Natural killer cell treated with Interleukin-12 subunit alpha and Interleukin-12 subunit beta and Interleukin-15 and Interleukin-18, amount 100 ng/mL, for 72 hours (primary cell): ENCODE results near the gene PGAM2. TPM values are rescaled to one million over a fixed set of nuclear protein-coding genes. Genes with fewer than 3 reads are reported as not detected.

ENCODE experiments used
- ATAC-seq, 2 donors: fragments of 150-1000 bp; cut with Tn5 transposase in 1 of 2; sonication (Bioruptor Pico), chemical (Tn5 transposase) in 1 of 2; 2 replicates each; pipeline ENCODE4 v1.10.0; 2021
- DNase-seq: peaks from one replicate; pipeline ENCODE4 v3.0.0; 2022; ENCODE audit warnings: low spot score
- H3K27ac Mint-ChIP-seq, 2 donors: 1 replicate in 1 of 2; 2 replicates in 1 of 2; pipeline ENCODE4 v1.8.0; 2022; ENCODE audit warnings: mixed read lengths in 2 of 2, mild to moderate bottlenecking in 1 of 2, moderate library complexity in 1 of 2
- H3K27me3 Mint-ChIP-seq, 2 donors: 1 replicate in 1 of 2; 2 replicates in 1 of 2; pipeline ENCODE4 v1.8.0; 2022; ENCODE audit warnings: mixed read lengths in 2 of 2
- H3K36me3 Mint-ChIP-seq: one replicate; pipeline ENCODE4 v1.8.0; 2022; ENCODE audit warnings: mixed read lengths
- H3K4me1 Mint-ChIP-seq, 2 donors: 1 replicate in 1 of 2; 2 replicates in 1 of 2; pipeline ENCODE4 v1.8.0; 2022; ENCODE audit warnings: low read depth in 2 of 2, mixed read lengths in 2 of 2, mild to moderate bottlenecking in 1 of 2
- H3K4me3 Mint-ChIP-seq: one replicate; pipeline ENCODE4 v1.8.0; 2022; ENCODE audit warnings: mixed read lengths
- H3K9me3 Mint-ChIP-seq: 2 replicates; pipeline ENCODE4 v1.8.0; 2022; ENCODE audit warnings: mixed read lengths
- total RNA-seq, 2 donors: library from RNA; stranded (reverse); gene quantifications; one replicate each; pipeline ENCODE4 v1.2.3, GENCODE V29; 2022

Gene PGAM2
- total RNA-seq, 2 donors from 2014 or later = not detected

DNA sequence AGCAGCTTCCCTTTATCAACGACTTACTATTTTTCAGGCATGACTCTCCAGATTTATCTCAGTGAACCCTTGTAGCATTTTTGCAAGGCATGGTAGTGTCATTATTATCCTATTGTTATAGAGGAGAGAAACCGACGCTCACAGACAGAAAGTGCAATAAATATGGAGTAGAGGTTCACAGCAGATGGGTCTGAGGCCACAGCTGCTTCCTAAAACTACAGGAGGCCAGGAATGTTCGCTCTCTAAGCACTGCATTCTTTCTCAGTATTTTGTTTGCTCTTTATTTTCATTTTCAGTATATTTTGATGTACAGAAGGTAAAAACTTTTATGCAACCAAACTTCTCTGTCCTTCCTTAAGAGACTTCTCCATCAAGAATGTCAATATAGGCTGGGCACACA, 34.3 kb upstream of the PGAM2 start:
- ATAC-seq = no peak
- Mint-ChIP-seq H3K4me1 (peaks cover 5 to 9% of the 10 kb centered on the region in 2 donors), H3K27ac (no peak overlapping the region), H3K4me3 (no peak overlapping the region), H3K36me3 (no peaks in the 10 kb centered on the region), H3K9me3 (no peaks in the 10 kb centered on the region), H3K27me3 (peaks cover 7 to 9% of the 10 kb centered on the region in 2 donors)
- DNase-seq = no peak

DNA sequence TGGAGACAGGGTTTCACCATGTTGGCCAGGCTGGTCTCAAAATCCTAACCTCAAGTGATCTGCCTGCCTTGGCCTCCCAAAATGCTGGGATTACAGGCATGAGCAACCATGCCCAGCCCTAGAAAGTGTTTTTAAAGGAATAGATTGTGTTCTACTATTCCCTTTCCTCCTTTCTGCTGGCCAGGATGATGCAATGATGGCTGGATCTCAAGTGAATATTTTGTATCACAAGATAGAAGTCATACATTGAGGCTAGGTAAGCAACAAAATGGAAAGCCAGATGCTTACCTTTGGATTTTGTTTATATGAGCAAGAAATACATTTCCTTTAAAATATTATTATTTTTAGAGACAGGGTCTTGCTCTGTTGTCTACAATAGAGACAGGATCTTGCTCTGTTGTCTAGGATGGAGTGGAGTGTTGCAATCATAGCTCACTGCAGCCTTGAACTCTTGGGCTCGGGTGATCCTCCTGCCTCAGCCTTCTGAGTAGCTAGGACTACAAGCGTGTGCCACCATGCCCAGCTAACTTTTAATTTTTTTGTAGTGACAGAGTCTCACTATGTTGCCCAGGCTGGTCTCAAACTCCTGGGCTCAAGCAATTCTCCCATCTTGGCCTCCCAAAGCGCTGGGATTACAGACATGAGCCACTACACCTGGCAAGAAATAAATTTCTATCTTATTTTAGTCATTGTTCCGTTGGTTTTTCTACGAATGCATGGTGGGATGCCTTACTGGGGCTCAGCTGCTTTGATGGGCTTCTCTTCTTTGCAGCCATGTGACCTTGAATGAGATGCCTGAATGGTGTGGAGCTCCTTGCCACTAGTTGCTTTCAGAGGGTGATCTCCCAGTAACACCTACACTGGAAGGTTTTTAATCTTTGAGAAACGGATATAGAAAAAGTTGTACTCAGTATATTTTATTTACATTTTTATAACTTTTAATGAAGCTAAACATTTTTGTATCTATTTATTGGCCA, 33.0 kb upstream of the PGAM2 start:
- ATAC-seq = no peak
- Mint-ChIP-seq H3K27me3 (peaks cover 4 to 11% of the 10 kb centered on the region in 2 donors), H3K9me3 (no peaks in the 10 kb centered on the region), H3K4me1 (peaks cover 4 to 6% of the 10 kb centered on the region in 2 donors), H3K27ac (no peak overlapping the region), H3K4me3 (no peak overlapping the region), H3K36me3 (no peaks in the 10 kb centered on the region)
- no peak for DNase-seq

DNA sequence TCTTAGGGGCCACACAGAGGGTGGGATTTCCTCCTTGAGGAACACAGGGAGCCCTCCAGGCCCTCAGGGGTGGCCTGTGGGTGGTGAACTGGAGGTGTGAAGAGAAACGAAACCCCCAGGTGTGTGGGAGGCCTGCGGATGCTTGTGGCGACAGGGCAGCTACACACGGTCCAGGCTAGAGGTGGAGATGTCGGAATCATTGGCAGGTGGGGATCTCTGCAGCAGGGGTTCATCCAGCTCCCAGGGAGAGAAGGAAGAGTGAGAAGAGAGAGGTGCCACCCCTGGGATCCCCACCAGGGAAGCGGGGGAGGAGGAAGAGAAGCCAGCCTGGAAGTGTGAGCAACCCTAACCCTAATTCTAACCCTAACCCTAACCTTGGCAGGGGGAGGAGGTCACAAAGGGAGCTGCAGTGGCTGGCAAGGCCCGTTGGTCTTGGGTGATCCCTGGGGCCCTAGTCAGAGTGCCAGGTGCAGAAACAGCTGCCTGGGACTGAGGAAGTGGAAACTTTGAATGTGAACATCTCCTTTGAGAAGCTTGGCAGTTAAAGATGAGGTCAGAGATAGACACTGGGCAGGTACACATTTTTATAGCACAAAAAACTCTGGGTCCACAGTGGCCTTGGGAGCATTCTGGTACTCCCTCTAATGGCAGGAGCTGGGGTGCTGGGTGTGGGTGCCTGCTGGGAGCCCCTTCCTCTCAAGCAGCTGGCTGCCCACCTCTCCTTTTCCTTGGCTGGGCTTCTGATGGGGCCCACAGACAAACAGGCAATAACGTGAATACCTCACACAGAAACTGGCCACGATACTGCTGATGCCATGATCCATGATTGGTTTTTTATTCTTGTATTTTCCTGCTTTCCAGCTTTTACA, 31.9 kb upstream of the PGAM2 start:
- DNase-seq = peak; percentile 53
- H3K9me3 Mint-ChIP-seq = no peaks in the 10 kb centered on the region
- H3K36me3 Mint-ChIP-seq = no peaks in the 10 kb centered on the region
- ATAC-seq = peak in 1 of 2 donors; percentile 3
- H3K27ac Mint-ChIP-seq = no peak overlapping the region
- no peak overlapping the region for H3K4me3 Mint-ChIP-seq
- peaks cover 0 to 4% of the 10 kb centered on the region in 2 donors for H3K4me1 Mint-ChIP-seq
- peaks cover 0 to 7% of the 10 kb centered on the region in 2 donors for H3K27me3 Mint-ChIP-seq

- Mint-ChIP-seq H3K9me3 (no peaks in the 10 kb centered on the region), H3K36me3 (no peaks in the 10 kb centered on the region), H3K27ac (no peak overlapping the region), H3K4me1 (peaks cover 0 to 4% of the 10 kb centered on the region in 2 donors), H3K27me3 (peaks cover 0 to 5% of the 10 kb centered on the region in 2 donors), H3K4me3 (no peak overlapping the region)
- peak in 1 of 2 donors; percentile 12 for ATAC-seq
- peak; percentile 44 for DNase-seq
Observed at GRCh38 chr7:44096326-44096881, 31.0 kb upstream of the PGAM2 start.

- no peak overlapping the region for H3K4me3 Mint-ChIP-seq
- no peaks in the 10 kb centered on the region for H3K36me3 Mint-ChIP-seq
- H3K9me3 Mint-ChIP-seq = no peaks in the 10 kb centered on the region
- H3K27ac Mint-ChIP-seq = no peak overlapping the region
- peaks cover 0 to 6% of the 10 kb centered on the region in 2 donors for H3K27me3 Mint-ChIP-seq
- peak; percentile 47 for DNase-seq
- ATAC-seq = peak in 1 of 2 donors; percentile 31
- H3K4me1 Mint-ChIP-seq = peaks cover 0 to 4% of the 10 kb centered on the region in 2 donors
Observed at GRCh38 chr7:44095781-44096180, 30.4 kb upstream of the PGAM2 start.

DNA sequence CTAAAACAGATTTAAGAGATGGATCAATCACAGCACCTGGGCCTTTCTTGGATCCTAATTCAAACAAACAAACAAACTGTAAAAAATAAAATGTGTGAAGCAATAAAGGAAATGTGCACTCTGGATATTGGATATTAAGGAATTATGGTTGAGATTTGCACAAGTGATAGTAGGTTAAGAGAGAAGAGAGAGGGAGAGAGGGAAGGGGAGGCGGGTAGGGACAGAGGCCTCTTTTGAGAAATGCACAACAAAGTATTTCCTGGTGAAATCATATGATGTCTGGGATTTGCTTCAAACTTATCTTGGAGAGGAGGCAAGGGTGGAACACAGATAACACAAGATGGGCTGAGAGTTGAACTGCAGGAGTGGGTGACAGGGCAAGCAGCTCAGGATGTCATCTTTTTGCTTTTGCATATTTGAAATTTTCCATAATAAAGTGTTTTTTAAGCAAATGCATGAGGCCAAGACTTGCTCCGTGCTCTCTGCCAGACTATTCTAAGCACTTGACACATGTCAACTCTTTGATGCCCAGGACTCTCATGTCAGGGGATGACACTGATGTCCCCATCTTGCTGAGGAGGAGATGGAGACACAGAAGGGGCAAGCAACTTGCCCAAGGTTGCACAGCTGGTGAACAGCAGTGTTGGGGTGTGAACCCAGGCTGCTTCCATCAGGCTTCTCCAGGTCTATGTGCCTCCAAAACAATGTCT, 29.7 kb upstream of the PGAM2 start:
- Mint-ChIP-seq H3K36me3 (no peaks in the 10 kb centered on the region), H3K4me3 (no peak overlapping the region), H3K27ac (no peak overlapping the region), H3K9me3 (no peaks in the 10 kb centered on the region), H3K4me1 (peaks cover 0 to 4% of the 10 kb centered on the region in 2 donors), H3K27me3 (peaks cover 0 to 7% of the 10 kb centered on the region in 2 donors)
- no peak for ATAC-seq
- DNase-seq = no peak

GRCh38 chr7:44094365-44094764, 29.0 kb upstream of the PGAM2 start:
- Mint-ChIP-seq H3K27me3 (peaks cover 0 to 7% of the 10 kb centered on the region in 2 donors), H3K9me3 (no peaks in the 10 kb centered on the region), H3K4me3 (no peak overlapping the region), H3K36me3 (no peaks in the 10 kb centered on the region), H3K27ac (no peak overlapping the region), H3K4me1 (peaks cover 0 to 4% of the 10 kb centered on the region in 2 donors)
- no peak for DNase-seq
- ATAC-seq = no peak

- Mint-ChIP-seq H3K36me3 (no peaks in the 10 kb centered on the region), H3K27ac (no peak overlapping the region), H3K4me1 (peaks cover 0 to 4% of the 10 kb centered on the region in 2 donors), H3K27me3 (peaks cover 0 to 7% of the 10 kb centered on the region in 2 donors), H3K9me3 (no peaks in the 10 kb centered on the region), H3K4me3 (no peak overlapping the region)
- DNase-seq (peak; percentile 37), ATAC-seq (no peak)
Observed at GRCh38 chr7:44093102-44093641, 27.8 kb upstream of the PGAM2 start.

DNA sequence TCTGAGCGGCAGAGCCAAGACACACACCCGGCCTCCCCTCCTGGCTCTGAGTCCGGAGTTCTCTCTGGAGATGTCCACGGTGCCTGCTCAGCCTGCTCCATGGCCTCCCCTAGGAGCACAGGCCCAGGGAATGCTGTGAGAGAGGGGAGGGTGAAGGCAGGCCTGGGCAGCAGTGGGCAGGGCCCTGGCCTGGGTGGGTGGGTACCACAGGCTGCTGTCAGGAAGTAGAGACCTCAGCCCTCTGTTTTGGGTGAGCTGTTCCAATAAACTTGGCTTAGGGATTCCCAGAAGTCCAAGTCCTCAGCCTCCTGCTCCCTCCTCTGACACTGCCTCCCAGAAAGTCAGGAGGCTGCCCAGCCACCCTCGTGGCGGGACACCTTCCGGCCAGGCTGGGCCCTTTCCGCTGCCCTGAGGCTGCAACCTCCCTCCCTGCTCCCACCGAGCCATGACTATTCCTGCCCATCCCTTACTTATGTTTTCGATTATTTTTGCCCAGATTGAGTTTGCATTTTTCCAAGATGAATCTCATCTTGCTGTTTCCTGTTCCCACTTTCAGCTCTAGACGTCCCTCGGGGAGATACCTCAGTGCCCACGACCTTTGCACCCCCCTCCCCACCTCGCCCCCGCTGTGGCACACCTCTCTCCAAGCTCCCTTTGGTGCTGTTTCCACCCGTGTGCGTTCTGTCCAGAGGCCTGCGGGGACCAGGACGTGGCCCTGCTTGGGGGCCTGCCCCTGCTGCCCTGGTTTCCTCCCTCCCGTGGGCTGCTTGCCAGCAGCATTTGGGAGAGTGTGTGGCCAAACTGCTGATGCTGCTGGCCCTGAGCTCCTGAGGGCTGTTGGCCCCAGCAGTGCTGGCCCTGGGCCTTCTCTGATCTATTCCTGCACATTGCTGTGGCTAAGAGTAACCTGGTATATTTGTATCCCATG, 22.8 kb upstream of the PGAM2 start:
- peak; percentile 44 for DNase-seq
- no peaks in the 10 kb centered on the region for H3K9me3 Mint-ChIP-seq
- no peak for ATAC-seq
- peaks cover 0 to 2% of the 10 kb centered on the region in 2 donors for H3K27me3 Mint-ChIP-seq
- peaks cover 6 to 9% of the 10 kb centered on the region in 2 donors for H3K4me1 Mint-ChIP-seq
- H3K27ac Mint-ChIP-seq = no peak overlapping the region
- H3K36me3 Mint-ChIP-seq = no peaks in the 10 kb centered on the region
- H3K4me3 Mint-ChIP-seq = no peak overlapping the region

DNA sequence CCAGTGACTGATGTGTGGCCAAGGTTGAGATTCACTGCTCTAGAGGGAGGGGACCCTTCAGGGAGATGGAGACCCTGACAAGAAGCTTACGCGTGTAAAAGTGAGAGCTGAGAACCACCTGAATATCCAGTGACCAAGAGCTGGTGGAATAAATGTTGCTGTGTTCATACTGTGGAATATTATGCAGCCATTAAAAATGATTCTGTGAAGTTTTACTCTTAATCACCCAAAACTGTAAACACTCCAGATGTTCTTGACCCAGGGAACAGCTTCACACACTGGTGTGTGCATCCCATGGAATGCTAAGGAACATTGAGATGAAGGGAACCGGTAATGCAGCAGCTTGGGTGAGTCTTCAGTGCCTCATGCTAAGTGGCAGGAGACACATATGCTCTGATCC, 21.3 kb upstream of the PGAM2 start:
- ATAC-seq (no peak), DNase-seq (no peak)
- peaks cover 0 to 2% of the 10 kb centered on the region in 2 donors for H3K27me3 Mint-ChIP-seq
- H3K4me1 Mint-ChIP-seq = peaks cover 10 to 14% of the 10 kb centered on the region in 2 donors
- no peaks in the 10 kb centered on the region for H3K36me3 Mint-ChIP-seq
- H3K27ac Mint-ChIP-seq = no peak overlapping the region
- no peak overlapping the region for H3K4me3 Mint-ChIP-seq
- H3K9me3 Mint-ChIP-seq = no peaks in the 10 kb centered on the region

DNA sequence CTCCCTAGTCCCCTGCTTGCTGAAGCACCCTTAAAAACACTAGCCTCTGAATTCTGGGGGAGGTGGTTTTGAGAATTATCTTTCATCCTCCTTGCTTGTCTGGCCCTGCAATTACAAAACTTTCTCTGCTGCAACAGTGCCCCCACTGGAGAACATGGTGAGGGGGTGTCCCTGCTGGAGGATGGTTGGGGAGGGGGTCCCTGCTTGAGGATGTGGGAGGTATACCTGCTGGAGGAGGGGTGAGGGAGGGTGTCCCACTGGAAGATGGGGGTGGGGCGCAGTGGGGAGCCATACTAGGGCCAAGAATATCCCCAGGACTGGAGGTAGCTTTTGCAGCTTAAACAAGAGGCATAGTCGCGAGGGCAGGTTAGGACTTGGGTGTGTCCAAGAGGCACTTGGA, 20.2 kb upstream of the PGAM2 start:
- Mint-ChIP-seq H3K27me3 (no peaks in the 10 kb centered on the region), H3K4me3 (no peak overlapping the region), H3K36me3 (peaks cover 4% of the 10 kb centered on the region), H3K9me3 (no peaks in the 10 kb centered on the region), H3K4me1 (peaks cover 18 to 23% of the 10 kb centered on the region in 2 donors), H3K27ac (no peak overlapping the region)
- no peak for ATAC-seq
- DNase-seq = no peak

GRCh38 chr7:44084701-44085100, 19.3 kb upstream of the PGAM2 start:
- H3K4me3 Mint-ChIP-seq = no peak overlapping the region
- ATAC-seq = no peak
- peaks cover 18 to 23% of the 10 kb centered on the region in 2 donors for H3K4me1 Mint-ChIP-seq
- H3K27me3 Mint-ChIP-seq = no peaks in the 10 kb centered on the region
- DNase-seq = no peak
- peak overlapping the region in 1 of 2 donors; percentile 93 for H3K27ac Mint-ChIP-seq
- no peaks in the 10 kb centered on the region for H3K9me3 Mint-ChIP-seq
- H3K36me3 Mint-ChIP-seq = peaks cover 4% of the 10 kb centered on the region
